H9 (cell line): ENCODE data around the gene PPP1R16B. TPM values are rescaled to one million over a fixed set of nuclear protein-coding genes. Genes with fewer than 3 reads are reported as not detected.

ENCODE experiments used
- DNase-seq: peaks from one replicate; pipeline ENCODE4 v3.0.0-alpha.2; 2017
- H2AFZ ChIP-seq: one replicate; pipeline ENCODE4 v1.6.1; 2013; ENCODE audit warnings: mild to moderate bottlenecking, low read length, control low read depth, moderate library complexity
- H2AK5ac ChIP-seq: 2 replicates; pipeline ENCODE4 v1.6.1; 2013; ENCODE audit warnings: low read length, control low read depth, mixed read lengths; ENCODE audit not compliant: insufficient read length
- H2BK120ac ChIP-seq: one replicate; pipeline ENCODE4 v1.6.1; 2013; ENCODE audit warnings: low read depth, mild to moderate bottlenecking, low read length, control low read depth, inconsistent platforms; ENCODE audit not compliant: poor library complexity, severe bottlenecking
- H2BK12ac ChIP-seq: 2 replicates; pipeline ENCODE4 v1.6.1; 2013; ENCODE audit warnings: low read length, control low read depth, mixed read lengths, low read depth; ENCODE audit not compliant: insufficient read length
- H2BK15ac ChIP-seq: 2 replicates; pipeline ENCODE4 v1.6.1; 2013; ENCODE audit warnings: low read depth, low read length, control low read depth
- H2BK20ac ChIP-seq: one replicate; pipeline ENCODE4 v1.6.1; 2013; ENCODE audit warnings: low read depth, mild to moderate bottlenecking, low read length, control low read depth, inconsistent platforms; ENCODE audit not compliant: poor library complexity, severe bottlenecking
- H2BK5ac ChIP-seq: 2 replicates; pipeline ENCODE4 v1.6.1; 2013; ENCODE audit warnings: low read length, control low read depth, mixed read lengths; ENCODE audit not compliant: insufficient read length
- H3K14ac ChIP-seq: 2 replicates; pipeline ENCODE4 v1.6.1; 2013; ENCODE audit warnings: low read length, control low read depth; ENCODE audit not compliant: insufficient read depth
- H3K18ac ChIP-seq: 2 replicates; pipeline ENCODE4 v1.6.1; 2013; ENCODE audit warnings: low read depth, mild to moderate bottlenecking, mixed read lengths, low read length, control low read depth; ENCODE audit not compliant: insufficient read length
- H3K23ac ChIP-seq: 2 replicates; pipeline ENCODE4 v1.6.1; 2013; ENCODE audit warnings: low read length, control low read depth, mixed read lengths, low read depth; ENCODE audit not compliant: insufficient read length
- H3K23me2 ChIP-seq: 2 replicates; pipeline ENCODE4 v1.6.1; 2013; ENCODE audit warnings: low read depth, mild to moderate bottlenecking, mixed read lengths, low read length, control low read depth; ENCODE audit not compliant: insufficient read length, poor library complexity, severe bottlenecking
- H3K27ac ChIP-seq: 2 replicates; pipeline ENCODE4 v1.5.1; 2013; ENCODE audit warnings: low read length, control low read depth, mixed read lengths, low read depth; ENCODE audit not compliant: insufficient read length
- H3K27me3 ChIP-seq: 2 replicates; pipeline ENCODE4 v1.6.1; 2013; ENCODE audit warnings: low read length, control low read depth, inconsistent platforms; ENCODE audit not compliant: insufficient read depth
- H3K4ac ChIP-seq: 2 replicates; pipeline ENCODE4 v1.6.1; 2013; ENCODE audit warnings: low read depth, mild to moderate bottlenecking, control low read depth, inconsistent platforms, low read length, moderate library complexity
- H3K4me1 ChIP-seq: 2 replicates; pipeline ENCODE4 v1.6.1; 2013; ENCODE audit warnings: low read length, control low read depth, inconsistent platforms; ENCODE audit not compliant: insufficient read depth
- H3K4me2 ChIP-seq: 2 replicates; pipeline ENCODE4 v1.6.1; 2013; ENCODE audit warnings: low read length, control low read depth, mixed read lengths; ENCODE audit not compliant: insufficient read length, insufficient read depth
- H3K56ac ChIP-seq: 2 replicates; pipeline ENCODE4 v1.6.1; 2013; ENCODE audit warnings: low read depth, mild to moderate bottlenecking, mixed read lengths, low read length, control low read depth; ENCODE audit not compliant: insufficient read length
- H3K79me1 ChIP-seq: 2 replicates; pipeline ENCODE4 v1.6.1; 2013; ENCODE audit warnings: low read depth, mild to moderate bottlenecking, moderate library complexity, low read length, control low read depth, inconsistent platforms; ENCODE audit not compliant: insufficient read depth, poor library complexity, severe bottlenecking
- H3K79me2 ChIP-seq: 2 replicates; pipeline ENCODE4 v1.6.1; 2013; ENCODE audit warnings: low read length, control low read depth, inconsistent platforms; ENCODE audit not compliant: insufficient read depth
- H3K9ac ChIP-seq: 2 replicates; pipeline ENCODE4 v1.6.1; 2013; ENCODE audit warnings: low read length, control low read depth, mixed read lengths; ENCODE audit not compliant: insufficient read length; ENCODE audit errors: extremely low read depth
- H3K9me3 ChIP-seq: one replicate; pipeline ENCODE4 v1.6.1; 2013; ENCODE audit warnings: low read depth, low read length, inconsistent platforms; ENCODE audit not compliant: control insufficient read depth
- H3T11ph ChIP-seq: one replicate; pipeline ENCODE4 v1.6.1; 2013; ENCODE audit warnings: mild to moderate bottlenecking, low read length, control low read depth, inconsistent platforms
- H4K20me1 ChIP-seq: one replicate; pipeline ENCODE4 v1.6.1; 2013; ENCODE audit not compliant: control insufficient read depth, insufficient read length, insufficient read depth
- H4K5ac ChIP-seq: 2 replicates; pipeline ENCODE4 v1.6.1; 2013; ENCODE audit warnings: low read depth, mild to moderate bottlenecking, mixed read lengths, low read length, control low read depth; ENCODE audit not compliant: insufficient read length
- H4K8ac ChIP-seq: replicated peaks from 2 replicates; pipeline ENCODE4 v1.6.1; 2013; ENCODE audit warnings: low read length, control low read depth, mixed read lengths, low read depth; ENCODE audit not compliant: insufficient read length
- H4K91ac ChIP-seq: 2 replicates; pipeline ENCODE4 v1.6.1; 2013; ENCODE audit warnings: low read depth, mild to moderate bottlenecking, moderate library complexity, mixed read lengths, low read length, control low read depth; ENCODE audit not compliant: insufficient read length
- H3K27ac Mint-ChIP-seq, 3 experiments: 2 replicates in 2 of 3; 3 replicates in 1 of 3; pipeline ENCODE4 v1.8.0; 2020 to 2021; ENCODE audit warnings: mixed read lengths in 3 of 3, mild to moderate bottlenecking in 1 of 3, moderate library complexity in 1 of 3
- H3K27me3 Mint-ChIP-seq: 2 replicates; pipeline ENCODE4 v1.8.0; 2021; ENCODE audit warnings: low read depth, mild to moderate bottlenecking, moderate library complexity, mixed read lengths
- H3K36me3 Mint-ChIP-seq, 3 experiments: 2 replicates in 2 of 3; 3 replicates in 1 of 3; pipeline ENCODE4 v1.8.0; 2020 to 2021; ENCODE audit warnings: low read depth in 3 of 3, mixed read lengths in 3 of 3; ENCODE audit not compliant: insufficient read depth in 1 of 3
- H3K4me1 Mint-ChIP-seq, 2 experiments: 2 replicates each; pipeline ENCODE4 v1.8.0; 2020; ENCODE audit warnings: mixed read lengths in 2 of 2
- H3K4me3 Mint-ChIP-seq, 2 experiments: 2 replicates in 1 of 2; 3 replicates in 1 of 2; pipeline ENCODE4 v1.8.0; 2020 to 2021; ENCODE audit warnings: mild to moderate bottlenecking in 2 of 2, mixed read lengths in 2 of 2, moderate library complexity in 1 of 2
- H3K9me3 Mint-ChIP-seq, 2 experiments: 2 replicates in 1 of 2; 3 replicates in 1 of 2; pipeline ENCODE4 v1.8.0; 2020; ENCODE audit warnings: mild to moderate bottlenecking in 2 of 2, mixed read lengths in 2 of 2, moderate library complexity in 1 of 2
- WGBS: extraction: QIAGEN DNeasy Blood & Tissue Kit; methylation state at CpG from one replicate; pipeline ENCODE4 v1.1.7; 2013; ENCODE audit warnings: missing lambda C conversion rate, low lambda C conversion rate, mixed read lengths; ENCODE audit not compliant: insufficient read length; ENCODE audit errors: extremely low coverage; 5-methylcytosine and 5-hydroxymethylcytosine counted together
- total RNA-seq: library from RNA; stranded (reverse); gene quantifications from 2 replicates; pipeline ENCODE4 v1.2.1, GENCODE V29; 2021
- TF ChIP-seq, protein P1 (sequence below): fragments of 200-600 bp; sonication (generic); conservative IDR thresholded peaks from 3 replicates; pipeline ENCODE4 v1.8.0; 2021; ENCODE audit warnings: antibody characterized with exemption, mild to moderate bottlenecking

Gene PPP1R16B
- total RNA-seq, 1 experiment from 2014 or later, result 8.2 TPM

DNA sequence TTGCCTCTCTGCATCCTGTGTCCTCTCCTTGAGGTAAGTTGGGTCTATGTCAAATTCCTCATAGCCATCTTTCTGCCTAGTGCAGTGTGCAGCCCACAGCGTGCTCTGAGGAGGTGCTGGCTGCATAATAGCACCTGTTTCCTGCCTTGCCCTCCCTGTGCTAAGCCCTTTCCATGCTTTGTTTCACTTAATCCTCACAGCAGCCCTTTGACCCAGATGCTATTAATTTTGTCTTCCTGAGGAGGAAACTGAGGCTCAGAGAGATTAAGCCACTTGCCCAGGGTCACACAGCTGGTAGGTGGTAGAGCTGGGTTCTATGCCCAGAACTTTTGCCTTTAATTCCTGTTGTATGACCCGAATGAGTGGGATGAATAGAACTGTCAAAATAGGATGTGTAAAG lies 134.2 kb downstream of the PPP1R16B start:
- Histone ChIP-seq H2BK5ac (no peak overlapping the region), H2BK15ac (no peak overlapping the region), H3K9ac (no peak overlapping the region), H3K9me3 (no peaks in the 10 kb centered on the region), H3K27me3 (no peaks in the 10 kb centered on the region), H3K23me2 (no peaks in the 10 kb centered on the region), H3K23ac (no peak overlapping the region), H3K4ac (no peak overlapping the region), H3K79me2 (peaks cover 29% of the 10 kb centered on the region; the same call in 1 of the 2 replicates), H3K14ac (no peak overlapping the region), H2BK12ac (no peak overlapping the region), H3K79me1 (peaks cover 12% of the 10 kb centered on the region), H4K91ac (no peak overlapping the region), H4K20me1 (no peaks in the 10 kb centered on the region), H3K56ac (no peak overlapping the region), H2BK120ac (no peak overlapping the region), H3T11ph (no peak overlapping the region), H3K18ac (no peak overlapping the region), H2AFZ (no peak overlapping the region), H3K4me2 (no peak overlapping the region), H2BK20ac (no peak overlapping the region), H2AK5ac (no peak overlapping the region), H4K8ac (no peak overlapping the region), H3K4me1 (peaks cover 3% of the 10 kb centered on the region; the same call in 1 of the 2 replicates), H3K27ac (no peak overlapping the region), H4K5ac (no peak overlapping the region)
- TF ChIP-seq, protein P1, sequence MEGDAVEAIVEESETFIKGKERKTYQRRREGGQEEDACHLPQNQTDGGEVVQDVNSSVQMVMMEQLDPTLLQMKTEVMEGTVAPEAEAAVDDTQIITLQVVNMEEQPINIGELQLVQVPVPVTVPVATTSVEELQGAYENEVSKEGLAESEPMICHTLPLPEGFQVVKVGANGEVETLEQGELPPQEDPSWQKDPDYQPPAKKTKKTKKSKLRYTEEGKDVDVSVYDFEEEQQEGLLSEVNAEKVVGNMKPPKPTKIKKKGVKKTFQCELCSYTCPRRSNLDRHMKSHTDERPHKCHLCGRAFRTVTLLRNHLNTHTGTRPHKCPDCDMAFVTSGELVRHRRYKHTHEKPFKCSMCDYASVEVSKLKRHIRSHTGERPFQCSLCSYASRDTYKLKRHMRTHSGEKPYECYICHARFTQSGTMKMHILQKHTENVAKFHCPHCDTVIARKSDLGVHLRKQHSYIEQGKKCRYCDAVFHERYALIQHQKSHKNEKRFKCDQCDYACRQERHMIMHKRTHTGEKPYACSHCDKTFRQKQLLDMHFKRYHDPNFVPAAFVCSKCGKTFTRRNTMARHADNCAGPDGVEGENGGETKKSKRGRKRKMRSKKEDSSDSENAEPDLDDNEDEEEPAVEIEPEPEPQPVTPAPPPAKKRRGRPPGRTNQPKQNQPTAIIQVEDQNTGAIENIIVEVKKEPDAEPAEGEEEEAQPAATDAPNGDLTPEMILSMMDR, result no peak
- DNase-seq, result no peak
- H3K27ac Mint-ChIP-seq, result peak overlapping the region in 1 of 3 experiments; percentile 79; a peak in 3 of 7 replicates
- H3K4me1 Mint-ChIP-seq, result peaks cover 13 to 19% of the 10 kb centered on the region in 2 experiments
- no peaks in the 10 kb centered on the region for H3K27me3 Mint-ChIP-seq
- no peak overlapping the region for H3K4me3 Mint-ChIP-seq
- WGBS, result no CpG with 5 or more reads among the region's 2 CpGs
- H3K9me3 Mint-ChIP-seq, result no peaks in the 10 kb centered on the region
- peaks cover 27 to 76% (median 68%) of the 10 kb centered on the region in 3 experiments; a peak in 6 of 7 replicates for H3K36me3 Mint-ChIP-seq
